HG03095 (cell line): Measurements from ENCODE around the gene DPF1.

Source experiments
- ATAC-seq: cut with Tn5 transposase; IDR thresholded peaks from one replicate; pipeline ENCODE4 v1.9.1; 2021; ENCODE audit warnings: moderate library complexity; ENCODE audit not compliant: unreplicated experiment

The DPF1 gene

GRCh38 chr19:38168637-38169036 lies 55.4 kb downstream of the DPF1 start:
- no peak for ATAC-seq

GRCh38 chr19:38165335-38165734 lies 58.7 kb downstream of the DPF1 start:
- ATAC-seq: no peak

GRCh38 chr19:38164526-38164925 lies 59.5 kb downstream of the DPF1 start:
- no peak for ATAC-seq

GRCh38 chr19:38163419-38164290 lies 60.4 kb downstream of the DPF1 start:
- ATAC-seq: no peak

- no peak for ATAC-seq
Observed at GRCh38 chr19:38162632-38163031, 61.4 kb downstream of the DPF1 start.

GRCh38 chr19:38162094-38162493 lies 61.9 kb downstream of the DPF1 start:
- no peak for ATAC-seq
